Endothelial cell of umbilical vein (primary cell): ENCODE results near the gene SMURF1. TPM values are rescaled to one million over a fixed set of nuclear protein-coding genes. Genes with fewer than 3 reads are reported as not detected.

Experiments used
- BruUV-seq: library from RNA; stranded (reverse); fragments of 400-500 nt; replicated peaks from 2 replicates; lab custom pipeline; 2021; lab: Mats Ljungman, UMichigan
- CTCF ChIA-PET: fragments of 300-600, 350-600 bp; sonication (Branson Sonifier 250); formaldehyde crosslinking; loops from one replicate; lab custom pipeline; 2021; ENCODE audit warnings: antibody characterized with exemption, inconsistent platforms; lab: Charles Lee
- POLR2A ChIA-PET: fragments of 300-600, 350-600 bp; sonication (Branson Sonifier 250); formaldehyde crosslinking; loops from one replicate; lab custom pipeline; 2021; ENCODE audit warnings: antibody characterized with exemption, inconsistent platforms; lab: Charles Lee
- DNase-seq: peaks from one replicate; pipeline ENCODE4 v3.0.0-alpha.2; 2011; ENCODE audit warnings: low read depth, low spot score
- FAIRE-seq: peaks from 2 replicates; lab custom pipeline; 2011; peaks lifted over from hg19 to GRCh38; lab: Jason Lieb, UNC
- H2AFZ ChIP-seq: 2 replicates; pipeline ENCODE4 v1.6.0; 2012; ENCODE audit warnings: low read depth, low read length, control low read depth, inconsistent platforms
- H3K27ac ChIP-seq: 2 replicates; pipeline ENCODE4 v1.5.1; 2011; ENCODE audit warnings: low read depth, mild to moderate bottlenecking, control low read depth, low read length, moderate library complexity; ENCODE audit not compliant: insufficient read depth
- H3K27me3 ChIP-seq, 2 experiments: 2 replicates each; pipeline versions ENCODE4 v1.6.0 to v1.6.1; 2011; ENCODE audit warnings: low read length in 2 of 2, mixed read lengths in 1 of 2; ENCODE audit not compliant: control insufficient read depth in 2 of 2, insufficient read depth in 2 of 2
- H3K36me3 ChIP-seq, 2 experiments: 2 replicates in 1 of 2; 3 replicates in 1 of 2; pipeline ENCODE4 v1.5.1; 2011; ENCODE audit warnings: low read length in 2 of 2, mild to moderate bottlenecking in 1 of 2, moderate library complexity in 1 of 2; ENCODE audit not compliant: control insufficient read depth in 2 of 2, insufficient read depth in 2 of 2; ENCODE audit errors: extremely low read depth in 1 of 2
- H3K4me1 ChIP-seq: 3 replicates; pipeline ENCODE4 v1.5.1; 2011; ENCODE audit warnings: mild to moderate bottlenecking, low read length; ENCODE audit not compliant: control insufficient read depth, insufficient read depth; ENCODE audit errors: extremely low read depth
- H3K4me2 ChIP-seq: 2 replicates; pipeline ENCODE4 v1.6.1; 2011; ENCODE audit warnings: low read length, control low read depth, mixed read lengths; ENCODE audit not compliant: insufficient read depth
- H3K4me3 ChIP-seq, 3 experiments: fragments of 200-600 bp in 1 of 3; sonication (generic), shearing (Covaris generic) in 1 of 3; replicated peaks in 1 of 3; 2 replicates each; pipeline ENCODE4 v1.5.1; 2011 to 2016; ENCODE audit warnings: control low read depth in 3 of 3, low read length in 3 of 3, mild to moderate bottlenecking in 2 of 3, inconsistent platforms in 1 of 3, low read depth in 1 of 3, moderate library complexity in 1 of 3; ENCODE audit not compliant: insufficient read depth in 1 of 3
- H3K79me2 ChIP-seq: 2 replicates; pipeline ENCODE4 v1.6.0; 2012; ENCODE audit warnings: low read length, inconsistent platforms; ENCODE audit not compliant: control insufficient read depth, insufficient read depth
- H3K9ac ChIP-seq: replicated peaks from 2 replicates; pipeline ENCODE3; 2011; ENCODE audit warnings: low read length, control low read depth; ENCODE audit not compliant: insufficient read depth; ENCODE audit errors: extremely low read depth
- H3K9me1 ChIP-seq: replicated peaks from 3 replicates; pipeline ENCODE4 v1.6.0; 2011; ENCODE audit warnings: mild to moderate bottlenecking, low read length; ENCODE audit not compliant: control insufficient read depth, insufficient read depth; ENCODE audit errors: extremely low read depth
- H3K9me3 ChIP-seq: replicated peaks from 2 replicates; pipeline ENCODE4 v1.5.1; 2012; ENCODE audit warnings: low read length, inconsistent platforms; ENCODE audit not compliant: control insufficient read depth, insufficient read depth
- H4K20me1 ChIP-seq: replicated peaks from 2 replicates; pipeline ENCODE3; 2011; ENCODE audit warnings: mild to moderate bottlenecking, low read length; ENCODE audit not compliant: control insufficient read depth, insufficient read depth; ENCODE audit errors: extremely low read depth
- CTCF ChIP-seq, 2 donors: IDR thresholded peaks; 1 replicate in 1 of 2; 2 replicates in 1 of 2; pipeline ENCODE4 v1.5.1; 2011; ENCODE audit warnings: low read length in 2 of 2, mild to moderate bottlenecking in 2 of 2, moderate library complexity in 2 of 2, control low read depth in 1 of 2, inconsistent platforms in 1 of 2, low read depth in 1 of 2; ENCODE audit not compliant: insufficient read depth in 1 of 2; ENCODE audit errors: extremely low read depth in 1 of 2
- EZH2 ChIP-seq: IDR thresholded peaks from 2 replicates; pipeline ENCODE4 v1.6.1; 2012; ENCODE audit warnings: borderline replicate concordance, low read depth, mild to moderate bottlenecking, moderate library complexity, low read length, inconsistent platforms; ENCODE audit not compliant: severe bottlenecking
- FOS ChIP-seq: IDR thresholded peaks from 2 replicates; pipeline ENCODE4 v1.6.1; 2011; ENCODE audit warnings: mild to moderate bottlenecking, low read length, moderate library complexity, borderline replicate concordance; ENCODE audit not compliant: insufficient read depth
- GATA2 ChIP-seq: IDR thresholded peaks from 2 replicates; pipeline ENCODE4 v1.7.0; 2011; ENCODE audit warnings: low read depth, mild to moderate bottlenecking, moderate library complexity, mixed read lengths, low read length; ENCODE audit not compliant: insufficient read length, insufficient read depth
- JUN ChIP-seq: IDR thresholded peaks from 2 replicates; pipeline ENCODE4 v1.6.1; 2011; ENCODE audit warnings: borderline replicate concordance, low read depth; ENCODE audit not compliant: insufficient read length, insufficient read depth
- MYC ChIP-seq: IDR thresholded peaks from one replicate; pipeline ENCODE4 v1.6.1; 2011; ENCODE audit warnings: mild to moderate bottlenecking, low read depth, low read length
- POLR2A ChIP-seq: IDR thresholded peaks from 2 replicates; pipeline ENCODE4 v1.6.1; 2012; ENCODE audit warnings: low read depth, mild to moderate bottlenecking, control low read depth, low read length
- POLR2AphosphoS5 ChIP-seq: IDR thresholded peaks from 2 replicates; pipeline ENCODE4 v1.6.1; 2012; ENCODE audit warnings: low read depth, mild to moderate bottlenecking, control low read depth, low read length, moderate library complexity; ENCODE audit not compliant: insufficient read depth
- dilution Hi-C: fragments of 300-500 bp; cut with MboI; formaldehyde crosslinking; loops from one replicate; pipeline ENCODE4 v1.15.0; 2019; ENCODE audit warnings: low sequenced_read_pairs; ENCODE audit not compliant: extremely low pct_ligation_motif_present
- intact Hi-C: fragments of 100-400 bp; cut with micrococcal nuclease; formaldehyde crosslinking; loops from one replicate; pipeline ENCODE4 v1.10.0; 2022
- polyA plus RNA-seq, 4 experiments: library from polyadenylated mRNA; depleted of rRNA in 3 of 4; stranded (reverse) in 3 of 4; unstranded in 1 of 4; fragments of >200 nt; gene quantifications; 2 replicates each; pipeline versions ENCODE4 v1.2.1 to v1.2.3, GENCODE V29; 2011 to 2012; ENCODE audit warnings: missing spikeins in 1 of 4
- total RNA-seq: library from RNA; stranded (reverse); gene quantifications from 2 replicates; pipeline ENCODE4 v1.2.3, GENCODE V29; 2021
- TF ChIP-seq, protein P1 (sequence below): IDR thresholded peaks from 2 replicates; pipeline ENCODE4 v1.6.1; 2011; ENCODE audit not compliant: insufficient read depth, insufficient read length

The SMURF1 gene
- total and polyA plus RNA-seq, 2 donors (not counting 3 experiments of a cell fraction or from before 2014, with no cell fraction given), result 11.5 to 22.8 TPM

- TF ChIP-seq, protein P1, sequence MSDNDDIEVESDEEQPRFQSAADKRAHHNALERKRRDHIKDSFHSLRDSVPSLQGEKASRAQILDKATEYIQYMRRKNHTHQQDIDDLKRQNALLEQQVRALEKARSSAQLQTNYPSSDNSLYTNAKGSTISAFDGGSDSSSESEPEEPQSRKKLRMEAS, result no peak
- TF ChIP-seq POLR2AphosphoS5 (no peak), FOS (no peak), POLR2A (no peak), MYC (no peak)
- FAIRE-seq (no peak), DNase-seq (no peak)
- no peaks in the 10 kb centered on the region for H3K79me2 ChIP-seq
- dilution Hi-C loops (no loop called here), intact Hi-C loops (no loop called here)
- no peak overlapping the region for H3K27ac ChIP-seq
- H2AFZ ChIP-seq, result no peak overlapping the region
- CTCF ChIA-PET, result no interaction called here
- peaks cover 31 to 42% of the 10 kb centered on the region in 2 experiments for H3K36me3 ChIP-seq
- H3K27me3 ChIP-seq, result no peaks in the 10 kb centered on the region
- no peaks in the 10 kb centered on the region for H3K9me1 ChIP-seq
- no peak overlapping the region for H3K4me2 ChIP-seq
- POLR2A ChIA-PET, result no interaction called here
- no peak overlapping the region for H3K9ac ChIP-seq
- H3K9me3 ChIP-seq, result no peaks in the 10 kb centered on the region
- BruUV-seq, result no TSS peak
- no peaks in the 10 kb centered on the region for H4K20me1 ChIP-seq
- no peaks in the 10 kb centered on the region for H3K4me1 ChIP-seq
- no peak overlapping the region for H3K4me3 ChIP-seq
These were observed 159.8 kb downstream of the SMURF1 start for GRCh38 chr7:98984126-98984525.

GRCh38 chr7:98982686-98983085 lies 161.2 kb downstream of the SMURF1 start:
- dilution Hi-C loops, result no loop called here
- no peaks in the 10 kb centered on the region for H3K9me3 ChIP-seq
- no peaks in the 10 kb centered on the region for H3K79me2 ChIP-seq
- FAIRE-seq (no peak), DNase-seq (no peak)
- ChIA-PET POLR2A (no interaction called here), CTCF (no interaction called here)
- no peak for TF ChIP-seq FOS
- no peak for TF ChIP-seq POLR2A
- TF ChIP-seq CTCF (IDR thresholded peaks at IDR 0.05; ENCODE audit: extremely low read depth in 1 of 2, insufficient read depth in 1 of 2, low read depth in 1 of 2, low read length in 2 of 2), result no peak
- TF ChIP-seq JUN, result no peak
- TF ChIP-seq POLR2AphosphoS5, result no peak
- TF ChIP-seq EZH2, result no peak
- no peak for TF ChIP-seq GATA2
- no peak for TF ChIP-seq MYC
- TF ChIP-seq, protein P1, result no peak
- no peaks in the 10 kb centered on the region for H3K27me3 ChIP-seq
- no peak overlapping the region for H3K4me3 ChIP-seq
- no TSS peak for BruUV-seq
- intact Hi-C loops, result no loop called here
- peaks cover 34 to 43% of the 10 kb centered on the region in 2 experiments for H3K36me3 ChIP-seq
- H2AFZ ChIP-seq, result no peak overlapping the region
- no peaks in the 10 kb centered on the region for H3K4me1 ChIP-seq
- H3K9ac ChIP-seq, result no peak overlapping the region
- H3K4me2 ChIP-seq, result no peak overlapping the region
- H4K20me1 ChIP-seq, result no peaks in the 10 kb centered on the region
- no peak overlapping the region for H3K27ac ChIP-seq
- H3K9me1 ChIP-seq, result no peaks in the 10 kb centered on the region
